Endothelial cell of umbilical vein (primary cell): Measurements from ENCODE around the gene DHRS11.

Experiments used
- EZH2 ChIP-seq: IDR thresholded peaks from 2 replicates; pipeline ENCODE4 v1.6.1; 2012; ENCODE audit warnings: borderline replicate concordance, low read depth, mild to moderate bottlenecking, moderate library complexity, low read length, inconsistent platforms; ENCODE audit not compliant: severe bottlenecking
- TF ChIP-seq, protein P1 (sequence below), 2 donors: IDR thresholded peaks; 1 replicate in 1 of 2; 2 replicates in 1 of 2; pipeline ENCODE4 v1.5.1; 2011; ENCODE audit warnings: low read length in 2 of 2, mild to moderate bottlenecking in 2 of 2, moderate library complexity in 2 of 2, control low read depth in 1 of 2, inconsistent platforms in 1 of 2, low read depth in 1 of 2; ENCODE audit not compliant: insufficient read depth in 1 of 2; ENCODE audit errors: extremely low read depth in 1 of 2

DNA sequence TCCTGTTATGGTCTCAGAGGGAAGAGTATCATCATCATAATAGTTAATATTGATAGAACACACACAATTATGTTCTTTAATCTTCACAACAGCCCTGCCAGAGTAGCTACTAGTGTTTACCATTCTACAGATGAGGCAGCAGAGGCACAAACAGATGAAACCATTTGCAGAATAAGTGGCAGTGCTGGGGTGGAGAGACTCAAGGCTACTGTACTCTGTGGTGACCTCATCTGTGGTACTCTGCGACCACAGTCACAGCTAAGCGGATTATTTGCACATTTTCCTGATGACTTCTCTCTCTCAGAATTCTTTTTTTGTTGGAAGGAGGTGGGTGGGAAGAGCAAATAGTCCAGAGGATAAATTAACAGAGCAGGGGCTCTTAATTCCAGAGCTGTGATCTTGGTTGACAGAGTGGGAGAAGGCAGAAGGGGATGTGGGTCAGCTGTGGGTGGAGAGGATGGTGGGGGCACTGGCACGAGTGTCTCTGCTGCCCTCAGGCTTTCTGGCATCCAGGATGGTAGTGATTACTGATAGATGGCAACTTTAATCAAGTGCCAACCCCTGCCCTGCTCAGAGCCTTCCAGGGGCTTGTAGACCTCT is 51.5 kb downstream of the DHRS11 start:
- TF ChIP-seq, protein P1, sequence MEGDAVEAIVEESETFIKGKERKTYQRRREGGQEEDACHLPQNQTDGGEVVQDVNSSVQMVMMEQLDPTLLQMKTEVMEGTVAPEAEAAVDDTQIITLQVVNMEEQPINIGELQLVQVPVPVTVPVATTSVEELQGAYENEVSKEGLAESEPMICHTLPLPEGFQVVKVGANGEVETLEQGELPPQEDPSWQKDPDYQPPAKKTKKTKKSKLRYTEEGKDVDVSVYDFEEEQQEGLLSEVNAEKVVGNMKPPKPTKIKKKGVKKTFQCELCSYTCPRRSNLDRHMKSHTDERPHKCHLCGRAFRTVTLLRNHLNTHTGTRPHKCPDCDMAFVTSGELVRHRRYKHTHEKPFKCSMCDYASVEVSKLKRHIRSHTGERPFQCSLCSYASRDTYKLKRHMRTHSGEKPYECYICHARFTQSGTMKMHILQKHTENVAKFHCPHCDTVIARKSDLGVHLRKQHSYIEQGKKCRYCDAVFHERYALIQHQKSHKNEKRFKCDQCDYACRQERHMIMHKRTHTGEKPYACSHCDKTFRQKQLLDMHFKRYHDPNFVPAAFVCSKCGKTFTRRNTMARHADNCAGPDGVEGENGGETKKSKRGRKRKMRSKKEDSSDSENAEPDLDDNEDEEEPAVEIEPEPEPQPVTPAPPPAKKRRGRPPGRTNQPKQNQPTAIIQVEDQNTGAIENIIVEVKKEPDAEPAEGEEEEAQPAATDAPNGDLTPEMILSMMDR (IDR thresholded peaks at IDR 0.05; ENCODE audit: extremely low read depth in 1 of 2, insufficient read depth in 1 of 2, low read depth in 1 of 2, low read length in 2 of 2): no peak
- TF ChIP-seq EZH2: no peak
